GM18909 (cell line): ENCODE data around the gene OS9.
A peak's percentile ranks its signal among the peaks of the same experiment; 100 is the strongest.

Source experiments
- ATAC-seq: cut with Tn5 transposase; IDR thresholded peaks from one replicate; pipeline ENCODE4 v1.9.1; 2021; ENCODE audit warnings: mild to moderate bottlenecking; ENCODE audit not compliant: unreplicated experiment, poor library complexity

OS9 gene

DNA sequence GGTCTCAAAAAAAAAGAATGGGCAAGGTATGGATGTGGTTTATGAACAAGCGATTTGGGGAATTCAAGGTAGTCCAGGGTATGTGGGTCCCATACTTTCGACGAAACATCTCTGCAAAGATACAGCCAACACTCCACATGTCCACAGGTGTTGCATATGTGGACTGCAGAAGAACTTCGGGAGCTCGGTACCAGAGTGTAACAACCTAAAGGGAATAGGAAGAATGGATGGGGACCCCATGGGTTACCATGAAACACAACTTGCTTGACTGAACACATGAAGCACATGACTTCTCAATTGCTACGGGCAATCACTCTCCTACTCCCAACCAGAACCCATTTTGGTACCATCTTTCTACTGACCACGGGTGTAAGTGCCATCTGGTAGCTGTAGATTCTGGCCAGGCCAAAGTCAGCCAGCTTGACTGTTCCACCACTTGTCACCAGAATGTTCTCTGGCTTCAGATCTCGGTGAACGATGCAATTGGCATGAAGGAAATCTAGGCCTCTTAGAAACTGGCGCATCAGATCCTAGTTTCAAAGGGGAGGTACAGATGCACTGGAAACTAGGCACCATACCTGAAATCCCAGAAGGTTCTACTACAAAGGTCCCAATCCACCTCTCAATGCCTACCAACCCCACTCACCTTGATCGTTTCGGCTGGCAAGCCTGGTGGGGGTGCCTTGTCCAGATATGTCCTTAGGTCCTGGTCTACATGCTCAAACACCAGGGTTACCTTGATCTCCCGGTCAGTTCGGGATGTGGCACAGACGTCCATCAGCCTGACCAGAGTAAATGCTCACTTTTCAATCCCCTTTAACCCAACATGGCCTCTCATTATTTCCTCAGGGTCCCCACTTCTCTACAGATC, 56.9 kb downstream of the OS9 start:
- no peak for ATAC-seq

DNA sequence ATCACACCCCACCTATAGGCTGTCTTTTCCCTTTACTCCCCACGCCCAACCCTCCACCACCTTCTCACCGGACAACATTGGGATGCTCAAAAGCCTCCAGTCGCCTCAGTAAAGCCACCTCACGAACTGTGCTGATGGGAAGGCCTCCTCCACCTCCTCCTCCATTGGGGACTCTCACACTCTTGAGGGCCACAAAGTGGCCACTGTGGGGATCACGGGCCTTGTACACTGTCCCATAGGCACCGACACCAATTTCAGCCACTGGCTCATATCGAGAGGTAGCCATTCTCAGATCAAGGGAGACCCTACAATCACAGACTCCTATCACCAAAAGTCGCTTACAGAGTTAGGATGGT, 57.5 kb downstream of the OS9 start:
- ATAC-seq, result no peak

DNA sequence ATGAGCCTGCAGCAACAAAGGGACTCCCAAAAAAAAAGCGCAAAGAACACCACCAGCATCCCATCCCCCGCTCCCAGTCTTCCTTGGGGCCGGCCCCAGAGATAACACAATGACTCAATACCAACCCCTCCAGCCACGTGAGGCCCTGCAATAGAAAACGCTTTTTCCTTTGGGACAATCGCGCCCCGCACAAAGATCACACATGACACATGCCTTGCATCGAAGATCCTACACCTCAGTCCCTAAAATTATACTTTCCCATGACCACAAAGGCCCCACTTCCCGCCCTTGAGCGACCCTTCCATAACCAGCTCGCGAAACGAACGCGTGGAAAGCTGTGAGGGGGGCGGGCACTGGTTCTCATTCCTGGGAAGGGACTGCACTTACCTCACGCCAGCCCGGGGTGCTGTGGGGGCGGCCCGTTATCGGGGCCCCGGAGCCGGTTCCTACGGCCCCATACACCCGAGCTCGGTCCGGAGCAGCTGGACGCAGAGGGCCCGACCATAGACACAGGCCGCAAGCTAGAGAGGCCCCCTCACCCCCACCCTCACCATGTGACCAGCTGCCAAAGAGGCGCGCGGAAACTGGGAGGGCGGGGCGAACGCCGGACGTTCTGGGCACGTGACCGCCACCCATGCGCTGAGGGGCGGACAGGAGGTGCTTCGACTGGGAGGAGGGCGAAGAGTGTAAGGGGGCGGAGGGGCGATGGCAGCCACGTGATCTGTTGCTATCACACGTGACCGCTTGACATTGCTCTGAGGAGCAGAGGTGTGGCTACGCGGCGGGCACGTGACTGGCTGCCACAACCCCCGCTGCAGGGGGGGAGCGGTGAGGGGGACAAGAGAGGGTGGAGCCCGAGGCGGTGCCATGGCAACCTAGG, 58.1 kb downstream of the OS9 start, which contains the start of gene CDK4:
TSS of gene CDK4 (minus strand) at position 523 of the 880 bp plus-strand sequence. CDS start 593 bp downstream, outside the sequence.
- peak; percentile 70 for ATAC-seq

DNA sequence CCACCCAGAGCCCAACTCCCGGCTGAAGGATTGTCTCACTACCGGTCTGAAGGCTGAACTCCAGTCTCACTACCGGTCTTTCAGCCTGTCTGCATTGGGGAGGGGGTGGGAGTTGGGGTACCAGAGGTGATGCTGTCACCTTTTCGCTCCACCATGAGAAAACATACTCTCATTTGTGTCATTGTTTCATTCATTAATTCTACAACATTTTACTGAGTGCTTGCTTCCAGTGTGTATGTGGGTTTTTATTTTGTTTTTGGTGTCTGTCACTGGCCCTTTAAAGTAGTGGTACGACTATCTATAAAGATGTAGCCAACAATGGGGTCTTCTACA, 58.7 kb downstream of the OS9 start:
- no peak for ATAC-seq

DNA sequence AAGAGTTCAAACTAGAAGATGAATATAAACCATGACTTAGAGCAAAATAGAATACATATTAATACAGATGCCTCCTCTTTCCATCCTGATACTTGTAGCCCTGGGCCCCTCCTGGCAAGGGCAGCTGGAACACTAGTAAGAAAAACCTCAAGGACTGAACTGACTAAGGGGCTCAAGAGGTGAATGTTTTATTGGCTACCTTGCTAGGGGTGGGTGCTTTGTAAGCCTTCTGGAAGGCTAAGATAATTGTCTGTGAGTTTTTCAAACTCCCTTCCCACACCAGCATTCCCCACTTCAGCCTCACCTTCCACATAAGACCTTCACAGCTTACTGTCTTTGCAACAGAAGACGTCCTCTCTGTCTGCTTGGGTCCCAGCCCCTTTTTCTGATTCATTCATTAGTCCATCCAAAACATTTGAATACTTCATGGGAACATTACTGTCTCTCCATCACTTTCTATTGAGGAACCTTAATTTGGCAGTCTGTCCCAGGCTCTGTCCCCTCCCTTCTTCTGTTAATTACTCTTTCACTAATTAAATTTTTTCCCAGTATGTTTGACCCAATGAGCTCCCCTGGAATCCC, 59.9 kb downstream of the OS9 start:
- ATAC-seq, result no peak

DNA sequence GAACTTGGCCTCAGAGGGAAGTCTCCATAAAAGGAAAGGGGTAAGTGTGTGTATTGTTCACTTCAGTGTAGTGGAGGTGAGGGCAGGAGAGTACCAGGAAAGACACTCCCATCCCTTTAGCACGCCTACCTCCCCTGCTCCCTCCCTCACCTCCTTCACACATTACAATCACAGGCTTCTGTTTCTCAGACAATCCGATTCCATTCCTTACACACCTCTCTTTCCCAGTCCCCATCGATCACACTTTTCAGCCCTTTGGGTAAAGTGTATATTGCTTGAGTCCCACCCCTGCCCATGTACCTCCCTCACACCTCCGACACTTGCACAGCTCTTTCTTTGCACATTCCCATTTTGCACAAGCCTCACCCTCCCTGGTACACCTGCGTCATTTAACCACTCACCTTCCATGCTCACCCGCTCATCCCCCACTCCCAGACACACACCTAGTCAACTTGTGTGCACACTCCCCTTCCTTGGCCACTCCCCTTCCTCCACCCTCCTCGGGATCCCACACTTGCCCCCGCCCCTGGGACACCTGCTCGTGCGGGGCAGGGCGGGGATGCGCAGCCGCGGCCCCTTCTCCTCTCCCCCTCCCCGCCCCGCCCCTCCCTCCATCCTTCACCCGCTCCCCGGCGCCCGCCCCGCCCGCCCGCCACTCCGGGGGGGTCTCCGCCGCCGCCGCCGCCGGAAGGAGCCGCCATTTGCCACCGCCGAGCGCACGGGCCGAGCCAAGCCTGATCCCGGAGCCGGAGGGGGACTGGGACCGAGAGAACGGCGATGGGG, 60.7 kb downstream of the OS9 start, which contains the start of gene MARCHF9:
TSS of gene MARCHF9 (plus strand) at position 693 of the 783 bp plus-strand sequence. CDS start 426 bp downstream, outside the sequence.
- ATAC-seq, result peak; percentile 40

DNA sequence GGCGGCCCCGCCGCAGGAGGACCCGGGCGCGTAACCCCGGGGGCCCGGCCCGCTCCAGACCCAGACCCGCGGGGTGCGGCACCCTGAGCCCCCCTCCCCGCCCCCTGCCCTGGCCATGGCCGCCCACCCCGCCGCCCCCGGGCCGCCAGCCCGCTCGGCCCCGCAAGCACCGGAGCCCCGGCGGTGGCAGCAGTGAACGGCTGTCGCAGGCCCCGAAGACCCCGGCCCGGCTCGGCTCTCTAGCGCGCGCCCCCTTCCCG, 61.2 kb downstream of the OS9 start:
- no peak for ATAC-seq

DNA sequence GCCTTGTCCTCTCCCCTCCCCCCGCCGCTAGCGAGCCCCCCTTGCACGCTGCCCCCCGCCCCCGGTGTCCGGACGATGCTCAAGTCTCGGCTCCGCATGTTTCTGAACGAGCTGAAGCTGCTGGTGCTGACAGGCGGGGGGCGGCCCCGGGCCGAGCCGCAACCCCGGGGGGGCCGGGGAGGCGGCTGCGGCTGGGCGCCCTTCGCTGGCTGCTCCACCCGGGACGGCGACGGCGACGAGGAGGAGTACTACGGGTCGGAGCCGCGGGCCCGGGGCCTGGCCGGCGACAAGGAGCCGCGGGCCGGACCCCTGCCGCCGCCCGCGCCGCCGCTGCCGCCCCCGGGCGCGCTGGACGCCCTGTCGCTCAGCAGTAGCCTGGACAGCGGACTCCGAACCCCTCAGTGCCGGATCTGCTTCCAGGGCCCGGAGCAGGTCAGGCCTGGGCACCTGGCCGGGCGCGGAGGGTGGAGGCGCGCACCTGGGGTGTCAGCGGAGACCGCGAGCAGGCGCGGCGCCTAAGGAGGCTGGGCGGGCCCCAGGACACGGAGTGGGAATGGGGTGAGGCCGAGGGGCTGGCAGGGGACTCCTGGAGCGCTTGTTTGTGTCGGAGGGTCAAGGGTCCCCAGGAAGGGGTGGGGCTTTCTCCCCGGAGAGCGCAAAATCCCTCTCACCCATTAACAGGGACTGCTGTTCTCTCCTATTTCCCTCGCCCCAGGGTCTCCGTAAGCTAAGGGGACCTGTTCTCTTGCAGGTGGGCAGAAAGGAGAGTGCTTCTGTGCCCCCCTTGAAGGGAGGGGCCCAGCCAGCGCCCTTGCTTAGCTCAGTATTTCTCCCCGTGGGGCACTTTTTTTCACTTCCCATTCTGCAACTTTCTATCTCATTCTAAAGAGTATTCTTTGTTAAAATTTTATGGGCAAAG, 61.8 kb downstream of the OS9 start:
- ATAC-seq, result no peak

DNA sequence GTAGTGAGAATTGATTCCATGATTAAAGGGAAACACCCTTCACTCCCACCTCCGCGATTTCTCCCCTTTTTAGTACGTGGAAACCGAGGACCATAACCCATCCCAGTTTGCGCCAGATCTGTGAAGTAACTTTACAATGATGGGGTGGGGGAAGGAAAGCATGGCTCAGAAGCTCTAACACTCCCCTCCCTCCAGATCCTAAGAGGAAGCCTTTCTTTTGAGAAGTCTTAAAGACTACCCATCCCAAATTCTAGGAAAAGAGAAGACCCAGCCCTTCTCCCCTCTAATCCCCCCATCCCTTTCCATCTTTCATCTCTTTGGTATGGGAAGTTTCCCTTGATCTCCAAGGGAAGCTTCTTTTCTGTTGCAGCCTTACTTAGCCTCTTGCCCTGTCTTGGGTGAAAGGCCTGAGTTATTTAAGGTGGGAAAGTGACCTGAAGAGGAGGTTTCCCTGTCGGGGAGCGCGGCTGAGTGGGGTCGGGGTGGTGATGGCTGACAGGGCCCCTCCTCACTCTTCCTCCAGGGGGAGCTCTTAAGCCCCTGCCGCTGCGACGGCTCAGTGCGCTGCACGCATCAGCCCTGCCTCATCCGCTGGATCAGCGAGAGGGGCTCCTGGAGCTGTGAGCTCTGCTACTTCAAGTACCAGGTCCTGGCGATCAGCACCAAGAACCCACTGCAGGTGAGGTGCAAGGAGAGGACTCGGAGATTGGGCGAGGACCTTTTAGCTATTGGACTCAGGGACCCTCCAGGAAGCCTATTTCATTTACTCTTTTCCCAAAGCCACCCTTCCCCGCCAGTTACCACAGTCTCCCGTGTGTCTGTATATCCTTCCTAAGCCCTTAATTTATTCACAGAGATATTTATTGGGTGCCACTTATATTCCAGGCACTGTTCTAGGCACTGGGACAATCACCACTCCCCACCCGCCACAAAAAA, 62.7 kb downstream of the OS9 start:
- peak; percentile 25 for ATAC-seq

DNA sequence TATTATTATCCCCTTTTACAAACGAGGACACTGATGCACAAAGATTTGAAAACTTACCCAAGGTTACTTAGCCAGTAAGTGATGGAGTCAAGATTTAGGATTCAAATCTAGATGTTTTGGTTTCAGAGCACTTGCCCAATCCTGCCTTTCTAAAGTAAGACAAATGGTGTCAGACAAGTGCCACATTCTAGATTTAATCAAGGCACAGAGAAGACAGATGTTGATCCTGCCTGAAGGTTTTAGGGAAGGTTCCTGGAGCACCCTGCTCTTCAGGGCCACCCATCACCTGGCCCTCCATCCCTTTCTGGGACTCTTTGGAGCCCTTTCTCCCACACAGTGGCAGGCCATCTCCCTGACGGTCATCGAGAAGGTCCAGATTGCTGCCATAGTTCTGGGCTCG, 63.8 kb downstream of the OS9 start:
- ATAC-seq, result no peak

DNA sequence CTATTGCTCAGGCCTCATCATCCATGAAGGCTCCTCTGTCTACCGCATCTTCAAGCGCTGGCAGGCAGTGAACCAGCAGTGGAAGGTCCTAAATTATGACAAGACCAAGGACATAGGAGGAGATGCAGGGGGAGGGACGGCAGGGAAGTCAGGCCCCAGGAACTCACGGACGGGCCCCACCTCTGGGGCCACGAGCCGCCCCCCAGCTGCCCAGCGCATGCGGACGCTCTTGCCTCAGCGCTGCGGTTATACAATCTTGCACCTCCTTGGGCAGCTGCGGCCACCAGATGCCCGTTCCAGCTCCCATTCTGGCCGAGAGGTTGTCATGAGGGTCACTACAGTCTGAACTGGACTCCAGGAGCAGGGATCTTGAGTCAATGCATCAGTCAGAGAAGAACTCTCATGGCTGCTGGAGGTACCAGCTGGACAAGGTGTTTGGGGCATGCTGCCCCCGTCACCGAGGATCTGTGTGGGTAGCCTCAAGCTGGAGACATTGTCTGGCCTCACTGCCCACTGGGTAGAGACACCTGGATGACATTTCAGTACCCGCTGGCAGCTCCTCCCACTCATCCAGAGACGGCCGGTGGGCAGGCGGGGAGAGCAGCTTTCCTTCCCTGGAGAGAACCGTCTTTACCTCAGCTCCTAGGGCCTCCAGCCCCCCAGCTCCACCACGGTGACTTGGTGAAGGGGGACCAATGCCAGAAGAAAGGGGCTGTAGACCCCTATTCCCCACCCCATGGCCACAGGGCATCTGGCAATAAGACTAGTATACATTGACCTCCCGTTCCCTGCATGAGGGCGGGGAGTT, 64.8 kb downstream of the OS9 start:
- ATAC-seq, result no peak

DNA sequence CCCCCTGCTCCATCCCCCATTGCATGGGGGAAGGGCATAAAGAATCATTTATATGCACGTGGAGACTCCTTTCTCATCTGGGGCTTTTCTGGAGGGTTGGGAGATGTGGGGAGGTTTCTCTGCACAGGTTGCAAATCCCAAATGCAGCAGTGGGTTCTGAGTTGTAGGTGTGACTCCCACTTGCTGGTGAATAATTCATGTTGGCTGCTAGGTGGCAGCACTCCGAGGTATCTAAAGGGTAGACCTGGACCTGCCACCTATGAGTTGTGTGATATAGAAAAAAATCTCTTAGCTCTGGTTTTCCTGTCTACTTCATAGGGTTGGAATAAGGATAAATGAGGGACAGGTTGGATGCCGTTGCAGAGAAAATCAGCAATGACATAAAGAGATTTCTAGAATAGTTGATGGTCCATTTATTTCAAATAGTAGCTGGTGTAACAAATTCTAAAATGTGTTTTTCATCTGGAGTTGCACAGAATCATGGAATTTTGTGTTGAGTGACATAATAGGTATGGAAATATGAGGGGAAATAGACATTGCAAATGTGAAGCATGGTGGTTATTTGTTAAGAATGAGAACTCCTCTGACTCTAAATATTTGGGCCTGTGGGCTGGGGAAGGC, 65.5 kb downstream of the OS9 start:
- ATAC-seq, result no peak

DNA sequence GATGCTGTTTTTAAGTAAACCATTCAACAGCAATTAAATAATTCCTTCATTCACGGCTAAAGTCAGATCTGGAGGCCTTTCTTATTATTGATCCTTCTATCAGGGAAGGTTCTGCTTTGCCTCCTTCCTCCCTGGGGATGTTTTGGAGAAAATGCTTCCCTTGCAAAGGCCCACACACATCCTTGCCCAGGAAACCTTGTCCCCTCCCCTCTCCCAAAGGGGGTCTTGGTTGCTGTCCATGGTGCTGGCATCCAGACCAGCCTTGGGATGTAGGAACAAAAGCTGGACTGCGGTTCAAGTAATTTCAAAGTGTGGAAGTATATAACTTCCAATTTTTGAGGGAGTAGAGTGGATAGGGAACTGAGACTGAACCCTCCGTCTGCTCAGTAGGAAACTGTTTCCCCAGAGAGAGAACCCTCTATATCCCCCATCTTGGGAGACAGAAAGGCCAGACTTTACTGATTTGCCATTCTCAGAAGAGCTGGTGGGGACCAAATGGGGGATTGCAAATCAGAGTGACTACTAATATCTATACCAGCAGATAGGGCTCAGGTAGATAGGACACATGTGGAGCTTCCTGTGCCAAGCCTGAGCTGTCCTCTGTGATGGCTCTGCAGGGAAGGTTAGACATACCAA, 66.5 kb downstream of the OS9 start:
- ATAC-seq, result no peak

DNA sequence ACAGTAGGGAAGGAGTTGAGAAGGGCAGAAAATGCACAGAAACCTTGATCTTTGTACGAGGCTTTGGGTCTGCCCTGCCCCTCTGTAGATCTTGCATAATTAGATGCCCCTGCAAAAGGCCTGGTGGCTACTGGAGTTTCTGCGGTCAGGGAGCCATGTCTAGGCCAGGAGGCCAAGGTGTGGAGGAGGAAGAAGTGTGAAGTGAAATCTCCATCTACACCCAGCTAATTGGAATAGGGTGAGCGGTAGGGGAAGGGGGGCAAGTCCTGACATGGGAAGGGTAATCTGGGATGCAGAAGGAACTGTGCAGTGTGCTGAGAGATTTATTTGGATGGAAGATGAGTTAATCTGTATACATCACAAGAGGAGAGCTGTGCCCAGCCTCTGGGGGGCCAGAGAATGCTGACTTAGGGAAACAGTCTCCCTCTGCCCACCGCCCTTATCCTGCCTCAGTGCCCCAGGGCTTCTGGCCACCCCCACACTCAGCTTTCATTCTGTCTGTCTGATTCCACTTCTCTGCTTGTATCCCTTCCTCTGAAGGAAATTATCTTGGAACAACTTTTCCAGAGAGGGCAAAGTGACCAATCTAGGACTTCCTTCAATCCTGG, 67.6 kb downstream of the OS9 start:
- ATAC-seq, result no peak

DNA sequence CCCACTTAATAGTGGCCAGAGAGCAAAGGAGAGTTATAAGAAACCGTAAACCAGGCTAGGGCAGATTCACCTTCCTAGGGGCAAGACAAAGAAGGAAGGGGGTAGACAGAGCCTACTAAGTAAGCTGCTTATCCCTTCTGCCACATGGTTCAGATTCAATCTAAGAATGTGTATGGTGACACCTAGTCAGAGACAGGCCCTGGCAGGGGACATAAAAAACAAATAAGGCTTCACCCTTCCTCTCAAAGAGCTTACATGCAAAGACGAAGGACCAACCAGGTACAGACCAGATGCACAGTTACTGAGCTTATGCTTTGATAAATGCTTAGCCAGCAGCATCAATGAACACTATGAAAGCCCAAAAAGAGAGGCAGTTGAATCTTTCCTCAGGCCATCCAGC, 68.5 kb downstream of the OS9 start:
- no peak for ATAC-seq
